Astrocyte (in vitro differentiated cells and primary cell): ENCODE data around the gene ADGRB2. TPM values are rescaled to one million over a fixed set of nuclear protein-coding genes. Genes with fewer than 3 reads are reported as not detected.

Experiments used
- DNase-seq: peaks from one replicate; pipeline ENCODE4 v3.0.0-alpha.2; 2010; ENCODE audit warnings: low read depth
- FAIRE-seq: peaks from 2 replicates; lab custom pipeline; 2011; peaks lifted over from hg19 to GRCh38; lab: Jason Lieb, UNC
- H2AFZ ChIP-seq: 2 replicates; pipeline ENCODE4 v1.6.0; 2012; ENCODE audit warnings: low read depth, low read length, inconsistent platforms
- H3K27ac ChIP-seq: 2 replicates; pipeline ENCODE4 v1.5.1; 2011; ENCODE audit warnings: low read depth, low read length, inconsistent platforms
- H3K27me3 ChIP-seq: 2 replicates; pipeline ENCODE4 v1.6.0; 2011; ENCODE audit warnings: low read length, inconsistent platforms; ENCODE audit not compliant: insufficient read depth
- H3K36me3 ChIP-seq: 2 replicates; pipeline ENCODE4 v1.5.1; 2011; ENCODE audit warnings: low read length, inconsistent platforms; ENCODE audit not compliant: insufficient read depth
- H3K4me1 ChIP-seq: 2 replicates; pipeline ENCODE4 v1.5.1; 2011; ENCODE audit warnings: low read length, inconsistent platforms; ENCODE audit not compliant: insufficient read depth
- H3K4me2 ChIP-seq: 2 replicates; pipeline ENCODE4 v1.6.0; 2012; ENCODE audit warnings: low read length, inconsistent platforms
- H3K4me3 ChIP-seq: 2 replicates; pipeline ENCODE4 v1.5.1; 2011; ENCODE audit warnings: low read depth, mild to moderate bottlenecking, low read length, inconsistent platforms; ENCODE audit not compliant: insufficient read depth
- H3K79me2 ChIP-seq: 2 replicates; pipeline ENCODE4 v1.6.0; 2012; ENCODE audit warnings: mild to moderate bottlenecking, low read length, inconsistent platforms; ENCODE audit not compliant: insufficient read depth
- H3K9ac ChIP-seq: 2 replicates; pipeline ENCODE4 v1.6.0; 2012; ENCODE audit warnings: mild to moderate bottlenecking, low read length, inconsistent platforms
- H3K9me3 ChIP-seq: 2 replicates; pipeline ENCODE4 v1.5.1; 2012; ENCODE audit warnings: low read depth, mild to moderate bottlenecking, low read length, inconsistent platforms; ENCODE audit not compliant: insufficient read depth
- H4K20me1 ChIP-seq: 2 replicates; pipeline ENCODE4 v1.6.0; 2012; ENCODE audit warnings: low read length, inconsistent platforms; ENCODE audit not compliant: insufficient read depth
- H3K27ac Mint-ChIP-seq: one replicate; pipeline ENCODE4 v1.8.0; 2021; ENCODE audit warnings: mild to moderate bottlenecking, mixed read lengths; ENCODE audit not compliant: unreplicated experiment
- H3K27me3 Mint-ChIP-seq: one replicate; pipeline ENCODE4 v1.8.0; 2021; ENCODE audit warnings: low read depth, mixed read lengths; ENCODE audit not compliant: unreplicated experiment
- H3K36me3 Mint-ChIP-seq: one replicate; pipeline ENCODE4 v1.8.0; 2021; ENCODE audit warnings: low read depth, mixed read lengths; ENCODE audit not compliant: unreplicated experiment
- H3K4me1 Mint-ChIP-seq: one replicate; pipeline ENCODE4 v1.8.0; 2021; ENCODE audit warnings: low read depth, mixed read lengths; ENCODE audit not compliant: unreplicated experiment
- H3K4me3 Mint-ChIP-seq: one replicate; pipeline ENCODE4 v1.8.0; 2021; ENCODE audit warnings: mild to moderate bottlenecking, moderate library complexity, mixed read lengths; ENCODE audit not compliant: unreplicated experiment
- H3K9me3 Mint-ChIP-seq: one replicate; pipeline ENCODE4 v1.8.0; 2021; ENCODE audit warnings: mild to moderate bottlenecking, mixed read lengths; ENCODE audit not compliant: unreplicated experiment
- CTCF ChIP-seq: IDR thresholded peaks from 2 replicates; pipeline ENCODE4 v1.5.1; 2011; ENCODE audit warnings: low read depth, mild to moderate bottlenecking, inconsistent platforms, low read length, moderate library complexity; ENCODE audit not compliant: insufficient read depth
- EZH2 ChIP-seq: IDR thresholded peaks from 2 replicates; pipeline ENCODE4 v1.6.1; 2012; ENCODE audit warnings: mild to moderate bottlenecking, low read length, inconsistent platforms; ENCODE audit not compliant: insufficient read depth
- total RNA-seq: library from RNA; stranded (reverse); gene quantifications from 2 replicates; pipeline ENCODE4 v1.2.1, GENCODE V29; 2021

Gene ADGRB2
- total RNA-seq, 1 donor from 2014 or later, result 25.8 TPM

- Mint-ChIP-seq H3K4me3 (peak overlapping the region; percentile 85), H3K9me3 (no peaks in the 10 kb centered on the region), H3K4me1 (peaks cover 20% of the 10 kb centered on the region), H3K27me3 (peaks cover 3% of the 10 kb centered on the region), H3K27ac (no peak overlapping the region), H3K36me3 (no peaks in the 10 kb centered on the region)
- no peak for TF ChIP-seq EZH2
- no peak for TF ChIP-seq CTCF
- H3K27me3 ChIP-seq, result no peaks in the 10 kb centered on the region
- H3K9me3 ChIP-seq, result no peaks in the 10 kb centered on the region
- peaks cover 56% of the 10 kb centered on the region for H4K20me1 ChIP-seq
- peak overlapping the region; percentile 99 for H3K4me2 ChIP-seq
- peaks cover 47% of the 10 kb centered on the region for H3K4me1 ChIP-seq
- H3K9ac ChIP-seq, result peak overlapping the region; percentile 94
- no peak overlapping the region for H2AFZ ChIP-seq
- H3K79me2 ChIP-seq, result peaks cover 55% of the 10 kb centered on the region
- H3K36me3 ChIP-seq, result peaks cover 10% of the 10 kb centered on the region
- peak overlapping the region; percentile 49 for H3K27ac ChIP-seq
- FAIRE-seq, result no peak
- peak overlapping the region; percentile 97 for H3K4me3 ChIP-seq
- DNase-seq, result peak; percentile 14
Observed at GRCh38 chr1:31796707-31797106, 32.6 kb upstream of the ADGRB2 start.

- peaks cover 13% of the 10 kb centered on the region for H3K36me3 ChIP-seq
- H3K4me1 ChIP-seq, result peaks cover 54% of the 10 kb centered on the region
- H3K79me2 ChIP-seq, result peaks cover 55% of the 10 kb centered on the region
- peak overlapping the region; percentile 49 for H3K27ac ChIP-seq
- peak overlapping the region; percentile 99 for H3K4me2 ChIP-seq
- H4K20me1 ChIP-seq, result peaks cover 63% of the 10 kb centered on the region
- H2AFZ ChIP-seq, result no peak overlapping the region
- H3K4me3 ChIP-seq, result peak overlapping the region; percentile 97
- H3K36me3 Mint-ChIP-seq, result no peaks in the 10 kb centered on the region
- FAIRE-seq (peak; percentile 96), DNase-seq (peak; percentile 77)
- H3K9ac ChIP-seq, result peak overlapping the region; percentile 94
- TF ChIP-seq EZH2 (no peak), CTCF (no peak)
- H3K27me3 ChIP-seq, result no peaks in the 10 kb centered on the region
- H3K27ac Mint-ChIP-seq, result no peak overlapping the region
- no peaks in the 10 kb centered on the region for H3K9me3 ChIP-seq
- H3K4me3 Mint-ChIP-seq, result no peak overlapping the region
- H3K9me3 Mint-ChIP-seq, result no peaks in the 10 kb centered on the region
- peaks cover 20% of the 10 kb centered on the region for H3K4me1 Mint-ChIP-seq
- H3K27me3 Mint-ChIP-seq, result peaks cover 10% of the 10 kb centered on the region
Observed at GRCh38 chr1:31795801-31796621, 31.9 kb upstream of the ADGRB2 start.

- peaks cover 24% of the 10 kb centered on the region for H3K4me1 Mint-ChIP-seq
- H2AFZ ChIP-seq, result no peak overlapping the region
- H3K36me3 Mint-ChIP-seq, result no peaks in the 10 kb centered on the region
- TF ChIP-seq EZH2, result no peak
- no peak for TF ChIP-seq CTCF
- peaks cover 13% of the 10 kb centered on the region for H3K36me3 ChIP-seq
- H3K4me1 ChIP-seq, result peaks cover 57% of the 10 kb centered on the region
- H4K20me1 ChIP-seq, result peaks cover 71% of the 10 kb centered on the region
- no peak overlapping the region for H3K27ac Mint-ChIP-seq
- peaks cover 10% of the 10 kb centered on the region for H3K27me3 Mint-ChIP-seq
- no peaks in the 10 kb centered on the region for H3K27me3 ChIP-seq
- DNase-seq, result no peak
- H3K4me3 ChIP-seq, result peak overlapping the region; percentile 97
- peak overlapping the region; percentile 99 for H3K4me2 ChIP-seq
- no peaks in the 10 kb centered on the region for H3K9me3 ChIP-seq
- H3K9ac ChIP-seq, result peak overlapping the region; percentile 94
- H3K4me3 Mint-ChIP-seq, result no peak overlapping the region
- no peak overlapping the region for H3K27ac ChIP-seq
- H3K79me2 ChIP-seq, result peaks cover 55% of the 10 kb centered on the region
- no peaks in the 10 kb centered on the region for H3K9me3 Mint-ChIP-seq
- no peak for FAIRE-seq
Observed at GRCh38 chr1:31795096-31795675, 31.0 kb upstream of the ADGRB2 start.
